ENCODE data around the gene HNRNPDL.
"Not testable (repeated sequence)": the region's sequence is repeated elsewhere in the genome, so short reads cannot be mapped to it uniquely, and the experiment has no call there.

HNRNPDL gene

GRCh38 chr4:82390061-82390460 lies 40.2 kb downstream of the HNRNPDL start:
- DNase-seq: not testable (repeated sequence)

- peak in 4 of 56 donors; percentile 1 to 18 (median 10) for DNase-seq
These were observed 41.9 kb downstream of the HNRNPDL start for GRCh38 chr4:82388405-82388804.

GRCh38 chr4:82386312-82386711 lies 44.0 kb downstream of the HNRNPDL start:
- not testable (repeated sequence) for DNase-seq

GRCh38 chr4:82382751-82383150 lies 47.5 kb downstream of the HNRNPDL start:
- DNase-seq: no peak

- DNase-seq: no peak
These were observed 48.5 kb downstream of the HNRNPDL start for GRCh38 chr4:82381661-82382296.

GRCh38 chr4:82381235-82381634 lies 49.0 kb downstream of the HNRNPDL start:
- no peak for DNase-seq

- no peak for DNase-seq
These were observed 49.4 kb downstream of the HNRNPDL start for GRCh38 chr4:82380831-82381230.

- peak in 31 of 56 donors; percentile 2 to 72 (median 30) for DNase-seq
These were observed 49.9 kb downstream of the HNRNPDL start for GRCh38 chr4:82380344-82380743.

GRCh38 chr4:82376109-82376508 lies 54.2 kb downstream of the HNRNPDL start:
- no peak for DNase-seq

GRCh38 chr4:82373816-82374625 lies 56.2 kb downstream of the HNRNPDL start, which contains the start of gene HNRNPD:
Gene HNRNPD (minus strand): TSS chr4:82373991. CDS start chr4:82373678, 313 bp downstream.
- peak; percentile 60 to 99 (median 96) for DNase-seq

- DNase-seq: peak in 9 of 56 donors; percentile 36 to 70 (median 61)
These were observed 56.8 kb downstream of the HNRNPDL start for GRCh38 chr4:82373486-82373815.

Measured in amygdala (tissue), 56 donors.